ENCODE data around the gene ZNF275. TPM values are rescaled to one million over a fixed set of nuclear protein-coding genes. Genes with fewer than 3 reads are reported as not detected.

Gene ZNF275
- total RNA-seq, 2 experiments from 2014 or later = 12.5 to 13.9 TPM

- DNase-seq = peak; percentile 61
- Mint-ChIP-seq H3K36me3 (no peaks in the 10 kb centered on the region), H3K27ac (no peak overlapping the region), H3K4me1 (no peaks in the 10 kb centered on the region), H3K4me3 (no peak overlapping the region), H3K27me3 (no peaks in the 10 kb centered on the region), H3K9me3 (no peaks in the 10 kb centered on the region)
Observed at GRCh38 chrX:153400146-153401132, 66.5 kb downstream of the ZNF275 start.

GRCh38 chrX:153401133-153401764 lies 67.3 kb downstream of the ZNF275 start, which contains the start of gene PNMA6E:
Gene PNMA6E, minus strand, starts transcription at chrX:153401350. Its CDS starts 2,501 bp downstream, at chrX:153398849.
- Mint-ChIP-seq H3K27me3 (no peaks in the 10 kb centered on the region), H3K27ac (no peak within 1 kb of the TSS), H3K36me3 (no peaks in the 10 kb centered on the region), H3K4me1 (no peaks in the 10 kb centered on the region), H3K4me3 (no peak within 1 kb of the TSS), H3K9me3 (no peaks in the 10 kb centered on the region)
- no peak for DNase-seq

Other genes with a start within 250 kb of the ZNF275 start
- not detected for gene MAGEA1, start 154.9 kb upstream of the ZNF275 start, total RNA-seq
- not detected for gene PNMA6F, start 12.4 kb upstream of the ZNF275 start, total RNA-seq
- not detected for gene PNMA6E, start 67.2 kb downstream of the ZNF275 start, total RNA-seq
- gene ZFP92, start 77.3 kb downstream of the ZNF275 start, total RNA-seq = 1 to 10 TPM; 1.3 to 1.5 TPM
- 1 to 10 TPM; 1.8 to 2.1 TPM for gene TREX2, start 111.9 kb downstream of the ZNF275 start, total RNA-seq
- 10 to 100 TPM; 66.4 to 67.2 TPM for gene HAUS7, start 136.4 kb downstream of the ZNF275 start, total RNA-seq
- not detected for gene BGN, start 160.8 kb downstream of the ZNF275 start, total RNA-seq
- gene ATP2B3, start 183.5 kb downstream of the ZNF275 start, total RNA-seq = not detected